MCF 10A (cell line): ENCODE results near the gene MFSD11. TPM values are rescaled to one million over a fixed set of nuclear protein-coding genes. Genes with fewer than 3 reads are reported as not detected.
"Not testable (repeated sequence)": the region's sequence is repeated elsewhere in the genome, so short reads cannot be mapped to it uniquely, and the experiment has no call there.

Experiments used
- BruUV-seq: library from RNA; stranded (reverse); fragments of 400-500 nt; replicated peaks from 2 replicates; lab custom pipeline; 2021; lab: Mats Ljungman, UMichigan
- CTCF ChIA-PET: fragments of 300-600 bp; sonication (Branson Sonifier 250); formaldehyde crosslinking; extraction: SDS; loops from one replicate; lab custom pipeline; 2021; ENCODE audit warnings: antibody characterized with exemption, inconsistent platforms; lab: Yijun Ruan, JAX
- POLR2A ChIA-PET: fragments of 300-600, 350-650 bp; sonication (Branson Sonifier 250); formaldehyde crosslinking; extraction: SDS; loops from one replicate; lab custom pipeline; 2020; ENCODE audit warnings: antibody characterized with exemption, inconsistent platforms; lab: Yijun Ruan, JAX
- DNase-seq: peaks from one replicate; pipeline ENCODE4 v3.0.0-alpha.2; 2018; ENCODE audit not compliant: unreplicated experiment
- H3K27ac Mint-ChIP-seq: one replicate; pipeline ENCODE4 v1.8.0; 2022; ENCODE audit warnings: mild to moderate bottlenecking, low read depth, mixed read lengths; ENCODE audit not compliant: unreplicated experiment
- H3K27me3 Mint-ChIP-seq: one replicate; pipeline ENCODE4 v1.8.0; 2022; ENCODE audit warnings: mixed read lengths; ENCODE audit not compliant: insufficient read depth, unreplicated experiment
- H3K36me3 Mint-ChIP-seq: one replicate; pipeline ENCODE4 v1.8.0; 2022; ENCODE audit warnings: mild to moderate bottlenecking, moderate library complexity, mixed read lengths; ENCODE audit not compliant: insufficient read depth, unreplicated experiment
- H3K4me1 Mint-ChIP-seq: one replicate; pipeline ENCODE4 v1.8.0; 2022; ENCODE audit warnings: mixed read lengths; ENCODE audit not compliant: insufficient read depth, unreplicated experiment
- H3K4me3 Mint-ChIP-seq: one replicate; pipeline ENCODE4 v1.8.0; 2022; ENCODE audit warnings: mild to moderate bottlenecking, moderate library complexity, mixed read lengths; ENCODE audit not compliant: unreplicated experiment
- H3K9me3 Mint-ChIP-seq: one replicate; pipeline ENCODE4 v1.8.0; 2022; ENCODE audit warnings: mixed read lengths; ENCODE audit not compliant: unreplicated experiment
- CTCF ChIP-seq: fragments of 200-600 bp; IDR thresholded peaks from one replicate; pipeline ENCODE4 v1.8.0; 2022; ENCODE audit warnings: antibody characterized with exemption, mild to moderate bottlenecking; ENCODE audit not compliant: unreplicated experiment
- intact Hi-C: fragments of 100-400 bp; cut with micrococcal nuclease; formaldehyde crosslinking; loops from 2 replicates; pipeline ENCODE4 v1.14.1; 2022
- total RNA-seq: library from RNA; stranded (reverse); gene quantifications from 2 replicates; pipeline ENCODE4 v1.2.3, GENCODE V29; 2022

The MFSD11 gene
- total RNA-seq, 1 experiment from 2014 or later: 11.6 TPM

DNA sequence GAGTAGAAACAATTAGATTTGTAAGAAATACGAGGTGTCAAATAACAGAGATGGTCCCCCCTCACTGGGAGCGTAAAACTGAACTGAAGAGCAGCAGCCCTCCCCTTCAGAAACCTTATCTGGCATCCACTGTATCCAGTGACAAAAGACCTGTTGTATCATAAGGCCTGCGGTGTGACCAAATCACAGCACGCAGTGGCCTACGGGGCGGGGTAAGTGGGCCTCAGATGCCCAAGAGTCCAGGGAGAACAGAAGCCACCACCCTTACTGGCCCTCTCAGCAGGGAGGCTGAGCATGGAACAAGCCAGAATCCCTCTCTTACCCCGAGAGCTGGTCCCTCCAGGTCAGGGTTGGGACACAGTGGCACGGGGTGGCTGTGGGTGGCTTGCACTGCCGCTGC lies 17.0 kb upstream of the MFSD11 start:
- intact Hi-C loops: no loop called here
- POLR2A ChIA-PET: interaction anchor here (1.0 to 1.2 kb wide), 2 partner anchors 9 to 80 kb away, joined by 3 to 4 read pairs; no protein-coding TSS in a partner anchor
- Mint-ChIP-seq H3K27ac (no peak overlapping the region), H3K4me1 (peaks cover 13% of the 10 kb centered on the region), H3K36me3 (peaks cover 98% of the 10 kb centered on the region), H3K27me3 (no peaks in the 10 kb centered on the region), H3K9me3 (no peaks in the 10 kb centered on the region), H3K4me3 (no peak overlapping the region)
- no TSS peak for BruUV-seq
- no peak for DNase-seq
- CTCF ChIA-PET: interaction anchor here (0.6 to 1.1 kb wide), 2 partner anchors 198 to 354 kb away, joined by 3 to 5 read pairs; no protein-coding TSS in a partner anchor
- no peak for TF ChIP-seq CTCF

- no peak for TF ChIP-seq CTCF
- H3K4me3 Mint-ChIP-seq: no peak overlapping the region
- H3K27ac Mint-ChIP-seq: no peak overlapping the region
- peaks cover 8% of the 10 kb centered on the region for H3K4me1 Mint-ChIP-seq
- peaks cover 98% of the 10 kb centered on the region for H3K36me3 Mint-ChIP-seq
- intact Hi-C loops: no loop called here
- no peak for DNase-seq
- BruUV-seq: no TSS peak
- H3K9me3 Mint-ChIP-seq: no peaks in the 10 kb centered on the region
- ChIA-PET CTCF (interaction anchor here (1.1 kb wide), 1 partner anchor 199 kb away, joined by 5 read pairs; no protein-coding TSS in a partner anchor), POLR2A (interaction anchor here (1.0 to 1.2 kb wide), 2 partner anchors 9 to 81 kb away, joined by 3 to 4 read pairs; no protein-coding TSS in a partner anchor)
- no peaks in the 10 kb centered on the region for H3K27me3 Mint-ChIP-seq
Observed at GRCh38 chr17:76721463-76721862, 16.5 kb upstream of the MFSD11 start.

DNA sequence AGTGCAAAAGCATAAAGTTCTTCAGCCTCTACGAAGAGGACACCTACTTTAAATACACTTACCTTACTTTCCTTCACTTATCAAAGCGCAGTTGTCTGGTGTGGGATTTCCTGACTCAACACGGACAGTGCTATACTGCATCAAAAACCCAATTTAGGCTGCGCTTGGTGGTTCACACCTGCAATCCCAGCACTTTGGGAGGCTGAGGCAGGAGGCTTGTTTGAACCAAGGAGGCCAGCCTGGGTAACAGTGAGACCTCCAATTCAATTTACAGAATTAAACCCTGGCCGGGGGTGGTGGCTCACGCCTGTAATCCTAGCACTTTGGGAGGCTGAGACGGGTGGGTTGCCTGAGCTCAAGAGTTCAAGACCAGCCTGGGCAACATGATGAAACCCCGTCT lies 15.6 kb upstream of the MFSD11 start:
- CTCF ChIA-PET: interaction anchor here (1.2 kb wide), 1 partner anchor 175 kb away, joined by 3 read pairs; no protein-coding TSS in a partner anchor
- H3K27ac Mint-ChIP-seq: no peak overlapping the region

GRCh38 chr17:76722977-76723376 lies 14.9 kb upstream of the MFSD11 start:
- H3K4me3 Mint-ChIP-seq, BruUV-seq, intact Hi-C loops, H3K27me3 Mint-ChIP-seq, DNase-seq, H3K27ac Mint-ChIP-seq, POLR2A ChIA-PET, H3K4me1 Mint-ChIP-seq, H3K9me3 Mint-ChIP-seq: not testable (repeated sequence)
- peaks cover 89% of the 10 kb centered on the region for H3K36me3 Mint-ChIP-seq
- CTCF ChIA-PET: interaction anchor here (0.6 to 1.2 kb wide), 3 partner anchors 32 to 176 kb away, joined by 3 to 5 read pairs (median 3); no protein-coding TSS in a partner anchor

More for the DNA sequence above, 15.6 kb upstream of the MFSD11 start:
- Mint-ChIP-seq H3K9me3 (no peaks in the 10 kb centered on the region), H3K27me3 (no peaks in the 10 kb centered on the region), H3K4me1 (peaks cover under 1% of the 10 kb centered on the region), H3K4me3 (no peak overlapping the region), H3K36me3 (peaks cover 94% of the 10 kb centered on the region)
- POLR2A ChIA-PET: interaction anchor here (1.2 kb wide), 1 partner anchor 10 kb away, joined by 3 read pairs; no protein-coding TSS in a partner anchor
- intact Hi-C loops: no loop called here
- no peak for TF ChIP-seq CTCF
- DNase-seq: no peak
- no TSS peak for BruUV-seq
